Naive thymus-derived CD4-positive, alpha-beta T cell (primary cell): ENCODE data around the gene DMD. TPM values are rescaled to one million over a fixed set of nuclear protein-coding genes. Genes with fewer than 3 reads are reported as not detected.

ENCODE experiments used
- ATAC-seq: fragments of 150-1000 bp; cut with Tn5 transposase; 2 replicates; pipeline ENCODE4 v1.10.0; 2021; ENCODE audit warnings: mild to moderate bottlenecking, moderate library complexity
- CTCF ChIA-PET: fragments of 350-600 bp; sonication (Branson Sonifier 250); formaldehyde crosslinking; loops from one replicate; lab custom pipeline; 2021; ENCODE audit warnings: antibody characterized with exemption; lab: Charles Lee
- POLR2A ChIA-PET: fragments of 350-600 bp; sonication (Branson Sonifier 250); formaldehyde crosslinking; loops from one replicate; lab custom pipeline; 2021; ENCODE audit warnings: antibody characterized with exemption, inconsistent platforms; lab: Charles Lee
- DNase-seq, 9 donors: peaks; one replicate each; pipeline versions ENCODE4 v3.0.0 to v3.0.0-alpha.2; 2020 to 2022; ENCODE audit warnings: mixed read lengths in 1 of 9
- H3K27ac ChIP-seq: one replicate; pipeline ENCODE4 v1.7.0; 2013; ENCODE audit warnings: mild to moderate bottlenecking, low read depth, low read length, moderate library complexity
- H3K27me3 ChIP-seq, 2 donors: one replicate each; pipeline ENCODE4 v1.7.0; 2013; ENCODE audit warnings: low read length in 2 of 2, mild to moderate bottlenecking in 2 of 2, moderate library complexity in 2 of 2; ENCODE audit not compliant: control insufficient read depth in 2 of 2, insufficient read depth in 2 of 2
- H3K36me3 ChIP-seq, 3 experiments: 1 replicate in 2 of 3; 2 replicates in 1 of 3; pipeline ENCODE4 v1.7.0; 2013; ENCODE audit warnings: low read length in 3 of 3, mild to moderate bottlenecking in 3 of 3, moderate library complexity in 1 of 3; ENCODE audit not compliant: insufficient read depth in 3 of 3, control insufficient read depth in 2 of 3
- H3K4me1 ChIP-seq, 2 donors: one replicate each; pipeline ENCODE4 v1.7.0; 2013; ENCODE audit warnings: low read length in 2 of 2, mild to moderate bottlenecking in 2 of 2, moderate library complexity in 1 of 2; ENCODE audit not compliant: control insufficient read depth in 2 of 2, insufficient read depth in 2 of 2
- H3K4me3 ChIP-seq: 2 replicates; pipeline ENCODE4 v1.7.0; 2013; ENCODE audit warnings: mild to moderate bottlenecking, low read length
- H3K9me3 ChIP-seq, 3 experiments: 1 replicate in 2 of 3; 2 replicates in 1 of 3; pipeline ENCODE4 v1.7.0; 2013; ENCODE audit warnings: low read length in 3 of 3; ENCODE audit not compliant: control insufficient read depth in 2 of 3
- H3K27ac Mint-ChIP-seq, 9 donors: one replicate each; pipeline ENCODE4 v1.8.0; 2020 to 2022; ENCODE audit warnings: mixed read lengths in 9 of 9, mild to moderate bottlenecking in 8 of 9, moderate library complexity in 5 of 9, inconsistent platforms in 2 of 9
- H3K27me3 Mint-ChIP-seq, 5 donors: one replicate each; pipeline ENCODE4 v1.8.0; 2021 to 2022; ENCODE audit warnings: mixed read lengths in 5 of 5, mild to moderate bottlenecking in 1 of 5
- H3K36me3 Mint-ChIP-seq, 5 donors: one replicate each; pipeline ENCODE4 v1.8.0; 2020 to 2022; ENCODE audit warnings: mixed read lengths in 5 of 5, mild to moderate bottlenecking in 3 of 5, inconsistent platforms in 1 of 5
- H3K4me1 Mint-ChIP-seq, 7 donors: one replicate each; pipeline ENCODE4 v1.8.0; 2020 to 2022; ENCODE audit warnings: mixed read lengths in 7 of 7, mild to moderate bottlenecking in 3 of 7, inconsistent platforms in 1 of 7
- H3K4me3 Mint-ChIP-seq, 10 donors: one replicate each; pipeline ENCODE4 v1.8.0; 2020 to 2022; ENCODE audit warnings: mild to moderate bottlenecking in 10 of 10, mixed read lengths in 10 of 10, moderate library complexity in 6 of 10, inconsistent platforms in 2 of 10
- H3K9me3 Mint-ChIP-seq, 11 donors: one replicate each; pipeline ENCODE4 v1.8.0; 2020 to 2022; ENCODE audit warnings: mixed read lengths in 11 of 11, mild to moderate bottlenecking in 4 of 11, inconsistent platforms in 1 of 11, moderate library complexity in 1 of 11
- intact Hi-C, 2 donors: fragments of 100-400 bp; cut with micrococcal nuclease; formaldehyde crosslinking; loops; one replicate each; pipeline ENCODE4 v1.15.1; 2023
- polyA plus RNA-seq, 2 donors: library from polyadenylated mRNA; unstranded; fragments of 300-500 nt; fragmentation: Illumina TruSeq; gene quantifications; one replicate each; pipeline ENCODE4 v1.2.3, GENCODE V29; 2021
- total RNA-seq, 6 experiments: library from RNA in 5 of 6; stranded (reverse) in 5 of 6; gene quantifications; 1 replicate in 5 of 6; 2 replicates in 1 of 6; pipeline ENCODE4 v1.2.3 and lab custom pipeline; 2021 to 2026

Gene DMD
- total and polyA plus RNA-seq, 7 experiments from 2014 or later: 0.02 to 4.9 (median 0.28) TPM; not detected in 3

DNA sequence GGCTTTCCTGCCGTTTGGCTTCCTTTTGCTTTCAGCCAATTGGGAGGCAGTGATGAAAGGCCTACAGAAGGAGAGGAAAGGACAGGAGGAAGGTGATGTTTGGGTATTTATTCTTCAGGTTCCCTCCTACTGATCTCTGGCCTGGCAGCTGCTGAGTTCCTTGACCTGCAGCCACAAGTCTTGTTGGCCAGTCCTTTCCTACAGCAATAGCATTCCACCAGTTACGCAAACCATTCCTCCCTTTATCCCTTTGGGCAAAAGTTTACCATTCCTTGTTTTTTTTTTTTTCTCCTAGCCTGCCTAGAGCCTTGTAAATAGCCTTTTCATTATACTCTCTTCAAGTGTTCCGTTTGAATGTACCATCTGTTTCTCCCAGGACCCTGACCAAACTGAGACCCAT, 1941.4 kb downstream of the DMD start:
- no peaks in the 10 kb centered on the region for H3K9me3 Mint-ChIP-seq
- peaks cover 18 to 28% (median 22%) of the 10 kb centered on the region in 5 donors for H3K27me3 Mint-ChIP-seq
- intact Hi-C loops: no loop called here
- H3K36me3 ChIP-seq: no peaks in the 10 kb centered on the region
- H3K27me3 ChIP-seq: no peaks in the 10 kb centered on the region
- ChIA-PET CTCF (no interaction called here), POLR2A (no interaction called here)
- ATAC-seq: no peak
- H3K4me3 ChIP-seq: no peak overlapping the region
- no peak overlapping the region for H3K27ac ChIP-seq
- no peaks in the 10 kb centered on the region for H3K4me1 ChIP-seq
- no peak overlapping the region for H3K27ac Mint-ChIP-seq
- no peak overlapping the region for H3K4me3 Mint-ChIP-seq
- DNase-seq: no peak
- H3K9me3 ChIP-seq: no peaks in the 10 kb centered on the region
- no peaks in the 10 kb centered on the region for H3K36me3 Mint-ChIP-seq
- peaks cover 0 to 5% (median 2%) of the 10 kb centered on the region in 7 donors for H3K4me1 Mint-ChIP-seq

- H3K4me3 ChIP-seq: no peak overlapping the region
- ChIA-PET POLR2A (no interaction called here), CTCF (no interaction called here)
- Mint-ChIP-seq H3K27me3 (peaks cover 22 to 39% (median 26%) of the 10 kb centered on the region in 5 donors), H3K4me1 (peaks cover 0 to 6% (median 2%) of the 10 kb centered on the region in 7 donors), H3K36me3 (no peaks in the 10 kb centered on the region), H3K27ac (no peak overlapping the region), H3K9me3 (peaks cover 0 to 1% (median 0%) of the 10 kb centered on the region in 11 donors), H3K4me3 (no peak overlapping the region)
- DNase-seq: no peak
- no peak overlapping the region for H3K27ac ChIP-seq
- H3K27me3 ChIP-seq: no peaks in the 10 kb centered on the region
- H3K4me1 ChIP-seq: no peaks in the 10 kb centered on the region
- H3K9me3 ChIP-seq: no peaks in the 10 kb centered on the region
- H3K36me3 ChIP-seq: no peaks in the 10 kb centered on the region
- intact Hi-C loops: no loop called here
- ATAC-seq: no peak
Measured at GRCh38 chrX:31268359-31268758, 1943.0 kb downstream of the DMD start.

- no peak overlapping the region for H3K4me3 ChIP-seq
- intact Hi-C loops: no loop called here
- Mint-ChIP-seq H3K9me3 (peaks cover 0 to 1% (median 0%) of the 10 kb centered on the region in 11 donors), H3K36me3 (no peaks in the 10 kb centered on the region), H3K27me3 (peaks cover 22 to 43% (median 27%) of the 10 kb centered on the region in 5 donors), H3K4me1 (peaks cover 0 to 6% (median 2%) of the 10 kb centered on the region in 7 donors), H3K4me3 (peak overlapping the region in 9 of 10 donors; percentile 25 to 77 (median 62)), H3K27ac (no peak overlapping the region)
- peak in 1 of 9 donors; percentile 32 for DNase-seq
- no peak for ATAC-seq
- POLR2A ChIA-PET: no interaction called here
- H3K9me3 ChIP-seq: no peaks in the 10 kb centered on the region
- H3K27ac ChIP-seq: no peak overlapping the region
- CTCF ChIA-PET: no interaction called here
- H3K36me3 ChIP-seq: no peaks in the 10 kb centered on the region
- no peaks in the 10 kb centered on the region for H3K27me3 ChIP-seq
- H3K4me1 ChIP-seq: no peaks in the 10 kb centered on the region
Measured at GRCh38 chrX:31266203-31267076, 1944.9 kb downstream of the DMD start.

DNA sequence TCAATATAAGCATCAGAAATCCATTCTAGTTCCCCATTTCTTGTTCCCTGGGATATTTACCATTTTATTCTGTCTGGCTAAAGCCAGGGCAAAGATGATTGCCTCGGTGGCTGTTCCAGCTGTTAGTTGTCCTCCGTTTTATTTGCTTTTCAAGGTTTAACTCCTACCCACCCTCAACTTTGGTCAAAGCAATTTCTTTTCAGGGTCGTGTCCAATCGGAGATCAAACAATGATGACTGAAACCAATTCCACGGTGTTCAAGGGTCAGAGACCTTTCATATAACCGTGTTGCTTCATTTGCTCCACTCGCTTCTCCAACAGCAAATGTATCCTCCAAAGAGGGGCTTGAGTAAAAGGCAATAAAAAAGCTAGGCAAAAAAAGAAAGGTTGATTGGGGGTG, 1946.0 kb downstream of the DMD start:
- peaks cover 0 to 1% (median 0%) of the 10 kb centered on the region in 11 donors for H3K9me3 Mint-ChIP-seq
- ChIA-PET CTCF (no interaction called here), POLR2A (no interaction called here)
- H3K27me3 Mint-ChIP-seq: peaks cover 16 to 40% (median 23%) of the 10 kb centered on the region in 5 donors
- peaks cover 0 to 6% (median 2%) of the 10 kb centered on the region in 7 donors for H3K4me1 Mint-ChIP-seq
- ATAC-seq (no peak), DNase-seq (no peak)
- Histone ChIP-seq H3K4me3 (no peak overlapping the region), H3K9me3 (no peaks in the 10 kb centered on the region), H3K36me3 (no peaks in the 10 kb centered on the region), H3K27ac (no peak overlapping the region), H3K27me3 (no peaks in the 10 kb centered on the region), H3K4me1 (no peaks in the 10 kb centered on the region)
- H3K36me3 Mint-ChIP-seq: no peaks in the 10 kb centered on the region
- H3K27ac Mint-ChIP-seq: no peak overlapping the region
- intact Hi-C loops: no loop called here
- peak overlapping the region in 3 of 10 donors; percentile 10 to 46 (median 16) for H3K4me3 Mint-ChIP-seq

- Histone ChIP-seq H3K4me1 (no peaks in the 10 kb centered on the region), H3K9me3 (no peaks in the 10 kb centered on the region), H3K4me3 (no peak overlapping the region), H3K27ac (no peak overlapping the region), H3K36me3 (no peaks in the 10 kb centered on the region), H3K27me3 (no peaks in the 10 kb centered on the region)
- peaks cover 0 to 5% (median 0%) of the 10 kb centered on the region in 7 donors for H3K4me1 Mint-ChIP-seq
- no peak for DNase-seq
- no peak overlapping the region for H3K4me3 Mint-ChIP-seq
- peaks cover 0 to 19% (median 10%) of the 10 kb centered on the region in 5 donors for H3K27me3 Mint-ChIP-seq
- peaks cover 0 to 1% (median 0%) of the 10 kb centered on the region in 11 donors for H3K9me3 Mint-ChIP-seq
- H3K36me3 Mint-ChIP-seq: no peaks in the 10 kb centered on the region
- intact Hi-C loops: no loop called here
- POLR2A ChIA-PET: no interaction called here
- CTCF ChIA-PET: no interaction called here
- H3K27ac Mint-ChIP-seq: no peak overlapping the region
- ATAC-seq: no peak
Measured at GRCh38 chrX:31260351-31260750, 1951.0 kb downstream of the DMD start.

DNA sequence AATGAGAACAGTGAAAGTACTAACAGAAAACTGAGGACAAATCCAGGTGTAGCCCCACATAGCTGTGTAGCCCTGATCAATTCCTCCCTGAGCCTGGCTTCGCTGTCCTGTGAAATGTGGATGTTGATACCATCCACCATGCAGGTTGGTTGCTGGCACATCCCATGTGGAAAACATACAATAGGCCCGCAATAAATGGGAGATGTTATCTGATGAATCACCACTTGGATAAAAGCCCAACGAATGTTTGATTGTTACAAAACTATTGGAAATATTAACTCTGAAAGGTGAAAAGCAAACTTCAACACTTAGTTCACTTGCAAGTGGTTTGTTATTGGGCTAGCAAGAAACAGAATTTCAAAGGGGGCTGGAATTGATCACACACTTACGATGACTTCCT, 1953.2 kb downstream of the DMD start:
- POLR2A ChIA-PET: no interaction called here

More for the DNA sequence above, 1953.2 kb downstream of the DMD start:
- ATAC-seq (no peak), DNase-seq (no peak)
- Mint-ChIP-seq H3K4me3 (no peak overlapping the region), H3K9me3 (no peaks in the 10 kb centered on the region), H3K36me3 (no peaks in the 10 kb centered on the region), H3K4me1 (no peaks in the 10 kb centered on the region), H3K27ac (no peak overlapping the region), H3K27me3 (peaks cover 0 to 4% (median 4%) of the 10 kb centered on the region in 5 donors)
- H3K27me3 ChIP-seq: no peaks in the 10 kb centered on the region
- no peaks in the 10 kb centered on the region for H3K36me3 ChIP-seq
- intact Hi-C loops: no loop called here
- CTCF ChIA-PET: no interaction called here
- no peak overlapping the region for H3K4me3 ChIP-seq
- H3K9me3 ChIP-seq: no peaks in the 10 kb centered on the region
- no peaks in the 10 kb centered on the region for H3K4me1 ChIP-seq
- H3K27ac ChIP-seq: no peak overlapping the region
